Endodermal cell (in vitro differentiated cells): ENCODE measurements around the gene LHX3. TPM values are rescaled to one million over a fixed set of nuclear protein-coding genes. Genes with fewer than 3 reads are reported as not detected.

ENCODE experiments used
- DNase-seq: peaks from one replicate; pipeline ENCODE4 v3.0.0-alpha.2; 2017
- H3K27ac ChIP-seq: 2 replicates; pipeline ENCODE4 v1.5.1; 2013; ENCODE audit warnings: mild to moderate bottlenecking, low read depth, low read length, moderate library complexity
- H3K27me3 ChIP-seq: 2 replicates; pipeline ENCODE4 v1.6.1; 2013; ENCODE audit warnings: mild to moderate bottlenecking, low read length, moderate library complexity; ENCODE audit not compliant: insufficient read depth, control insufficient read depth, poor library complexity, severe bottlenecking
- H3K36me3 ChIP-seq: 2 replicates; pipeline ENCODE4 v1.7.0; 2013; ENCODE audit warnings: mild to moderate bottlenecking, low read length, moderate library complexity; ENCODE audit not compliant: control insufficient read depth, insufficient read depth
- H3K4me1 ChIP-seq: one replicate; pipeline ENCODE4 v1.7.0; 2013; ENCODE audit warnings: low read length; ENCODE audit not compliant: control insufficient read depth, insufficient read depth
- H3K4me3 ChIP-seq: 2 replicates; pipeline ENCODE4 v1.5.1; 2013; ENCODE audit warnings: mild to moderate bottlenecking, low read length, moderate library complexity
- H3K9ac ChIP-seq: 2 replicates; pipeline ENCODE4 v1.6.1; 2013; ENCODE audit warnings: mild to moderate bottlenecking, low read length, moderate library complexity; ENCODE audit not compliant: poor library complexity, severe bottlenecking; ENCODE audit errors: extremely low read depth
- H3K9me3 ChIP-seq: 2 replicates; pipeline ENCODE4 v1.6.1; 2013; ENCODE audit warnings: mild to moderate bottlenecking, low read length, moderate library complexity; ENCODE audit not compliant: control insufficient read depth
- H3K27ac Mint-ChIP-seq: 2 replicates; pipeline ENCODE4 v1.8.0; 2020; ENCODE audit warnings: mixed read lengths
- H3K27me3 Mint-ChIP-seq: 2 replicates; pipeline ENCODE4 v1.8.0; 2021; ENCODE audit warnings: mild to moderate bottlenecking, mixed read lengths; ENCODE audit not compliant: insufficient read depth
- H3K36me3 Mint-ChIP-seq: 2 replicates; pipeline ENCODE4 v1.8.0; 2020; ENCODE audit warnings: low read depth, mixed read lengths
- H3K4me1 Mint-ChIP-seq: 2 replicates; pipeline ENCODE4 v1.8.0; 2020; ENCODE audit warnings: mixed read lengths
- H3K4me3 Mint-ChIP-seq: 2 replicates; pipeline ENCODE4 v1.8.0; 2020; ENCODE audit warnings: mild to moderate bottlenecking, moderate library complexity, mixed read lengths
- H3K9me3 Mint-ChIP-seq: 2 replicates; pipeline ENCODE4 v1.8.0; 2020; ENCODE audit warnings: mild to moderate bottlenecking, mixed read lengths
- CTCF ChIP-seq: fragments of 200-600 bp; sonication (generic); conservative IDR thresholded peaks from 2 replicates; pipeline ENCODE4 v1.5.0; 2021; ENCODE audit warnings: antibody characterized with exemption, mild to moderate bottlenecking
- WGBS, 2 experiments: methylation state at CpG; one replicate each; pipeline versions ENCODE4 v1.1.5 to v1.1.7; 2013; ENCODE audit warnings: missing lambda C conversion rate in 2 of 2, mixed read lengths in 1 of 2; ENCODE audit not compliant: insufficient coverage in 1 of 2, insufficient read length in 1 of 2; 5-methylcytosine and 5-hydroxymethylcytosine counted together
- total RNA-seq, 2 donors: library from RNA; stranded (reverse); fragmentation: NEBNext Ultra II Directional in 1 of 2; extraction: Animal tissue kit (Norgen Biotek cat#: 25700) in 1 of 2; gene quantifications; 2 replicates in 1 of 2; 3 replicates in 1 of 2; pipeline ENCODE4 v1.2.1, GENCODE V29; 2021

LHX3 gene
- total RNA-seq, 2 donors from 2014 or later, result not detected

GRCh38 chr9:136171009-136171800, 33.7 kb downstream of the LHX3 start:
- Mint-ChIP-seq H3K4me1 (peaks cover 20% of the 10 kb centered on the region), H3K9me3 (no peaks in the 10 kb centered on the region), H3K27me3 (no peaks in the 10 kb centered on the region), H3K27ac (peak overlapping the region; percentile 92), H3K4me3 (peak overlapping the region; percentile 41), H3K36me3 (no peaks in the 10 kb centered on the region)
- H3K27me3 ChIP-seq, result no peaks in the 10 kb centered on the region
- no peaks in the 10 kb centered on the region for H3K9me3 ChIP-seq
- H3K4me3 ChIP-seq, result no peak overlapping the region
- H3K9ac ChIP-seq, result peak overlapping the region; percentile 26
- peaks cover 9% of the 10 kb centered on the region for H3K4me1 ChIP-seq
- no peaks in the 10 kb centered on the region for H3K36me3 ChIP-seq
- H3K27ac ChIP-seq, result peak overlapping the region; percentile 81
- 49 to 61% methylated on average over 8 to 16 of the region's 16 CpGs for WGBS, 2 experiments
- no peak for TF ChIP-seq CTCF
- peak; percentile 87 for DNase-seq

- H3K4me1 Mint-ChIP-seq, result peaks cover 19% of the 10 kb centered on the region
- H3K4me3 Mint-ChIP-seq, result no peak overlapping the region
- Histone ChIP-seq H3K9ac (no peak overlapping the region), H3K36me3 (no peaks in the 10 kb centered on the region), H3K27me3 (no peaks in the 10 kb centered on the region), H3K4me1 (peaks cover 9% of the 10 kb centered on the region), H3K4me3 (no peak overlapping the region), H3K9me3 (no peaks in the 10 kb centered on the region), H3K27ac (no peak overlapping the region)
- TF ChIP-seq CTCF, result peak; percentile 95
- H3K27ac Mint-ChIP-seq, result peak overlapping the region; percentile 92
- peak; percentile 87 for DNase-seq
- 71 to 76% methylated on average over 15 to 28 of the region's 28 CpGs for WGBS, 2 experiments
- H3K27me3 Mint-ChIP-seq, result no peaks in the 10 kb centered on the region
- no peaks in the 10 kb centered on the region for H3K36me3 Mint-ChIP-seq
- H3K9me3 Mint-ChIP-seq, result peaks cover 1% of the 10 kb centered on the region
Observed at GRCh38 chr9:136170006-136170901, 34.7 kb downstream of the LHX3 start.

DNA sequence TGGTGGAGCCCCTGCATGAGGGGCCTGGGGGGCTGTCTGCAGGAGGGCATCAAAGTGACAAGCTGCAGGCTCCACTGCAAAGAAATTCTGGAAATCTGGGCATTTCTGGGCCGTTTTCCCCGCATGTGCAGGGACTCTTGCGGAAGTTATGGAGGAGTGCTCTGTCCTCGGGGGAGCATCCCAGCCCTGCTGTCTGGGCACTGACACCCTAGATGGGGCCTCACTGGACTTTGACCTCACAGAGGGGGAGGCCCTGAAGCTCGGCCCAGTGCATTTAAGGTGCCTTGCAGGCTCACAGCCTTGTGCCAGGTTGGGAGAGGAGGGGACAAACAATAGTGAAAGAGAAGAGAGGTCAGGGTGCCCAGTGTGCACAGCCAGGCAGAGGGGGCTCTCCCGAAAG, 35.4 kb downstream of the LHX3 start:
- Mint-ChIP-seq H3K9me3 (peaks cover 5% of the 10 kb centered on the region), H3K27me3 (no peaks in the 10 kb centered on the region), H3K4me1 (peaks cover 19% of the 10 kb centered on the region), H3K27ac (no peak overlapping the region), H3K4me3 (no peak overlapping the region), H3K36me3 (no peaks in the 10 kb centered on the region)
- no peak for TF ChIP-seq CTCF
- H3K4me3 ChIP-seq, result no peak overlapping the region
- no peaks in the 10 kb centered on the region for H3K36me3 ChIP-seq
- 86 to 96% methylated on average over 3 to 6 of the region's 6 CpGs for WGBS, 2 experiments
- H3K27ac ChIP-seq, result no peak overlapping the region
- peaks cover 9% of the 10 kb centered on the region for H3K4me1 ChIP-seq
- H3K9ac ChIP-seq, result no peak overlapping the region
- DNase-seq, result no peak
- no peaks in the 10 kb centered on the region for H3K9me3 ChIP-seq
- no peaks in the 10 kb centered on the region for H3K27me3 ChIP-seq
